GM18498 (cell line): ENCODE results near the gene ASAP3.

ENCODE experiments used
- ATAC-seq: cut with Tn5 transposase; IDR thresholded peaks from one replicate; pipeline ENCODE4 v1.9.1; 2021; ENCODE audit warnings: mild to moderate bottlenecking, moderate library complexity; ENCODE audit not compliant: unreplicated experiment

Gene ASAP3

DNA sequence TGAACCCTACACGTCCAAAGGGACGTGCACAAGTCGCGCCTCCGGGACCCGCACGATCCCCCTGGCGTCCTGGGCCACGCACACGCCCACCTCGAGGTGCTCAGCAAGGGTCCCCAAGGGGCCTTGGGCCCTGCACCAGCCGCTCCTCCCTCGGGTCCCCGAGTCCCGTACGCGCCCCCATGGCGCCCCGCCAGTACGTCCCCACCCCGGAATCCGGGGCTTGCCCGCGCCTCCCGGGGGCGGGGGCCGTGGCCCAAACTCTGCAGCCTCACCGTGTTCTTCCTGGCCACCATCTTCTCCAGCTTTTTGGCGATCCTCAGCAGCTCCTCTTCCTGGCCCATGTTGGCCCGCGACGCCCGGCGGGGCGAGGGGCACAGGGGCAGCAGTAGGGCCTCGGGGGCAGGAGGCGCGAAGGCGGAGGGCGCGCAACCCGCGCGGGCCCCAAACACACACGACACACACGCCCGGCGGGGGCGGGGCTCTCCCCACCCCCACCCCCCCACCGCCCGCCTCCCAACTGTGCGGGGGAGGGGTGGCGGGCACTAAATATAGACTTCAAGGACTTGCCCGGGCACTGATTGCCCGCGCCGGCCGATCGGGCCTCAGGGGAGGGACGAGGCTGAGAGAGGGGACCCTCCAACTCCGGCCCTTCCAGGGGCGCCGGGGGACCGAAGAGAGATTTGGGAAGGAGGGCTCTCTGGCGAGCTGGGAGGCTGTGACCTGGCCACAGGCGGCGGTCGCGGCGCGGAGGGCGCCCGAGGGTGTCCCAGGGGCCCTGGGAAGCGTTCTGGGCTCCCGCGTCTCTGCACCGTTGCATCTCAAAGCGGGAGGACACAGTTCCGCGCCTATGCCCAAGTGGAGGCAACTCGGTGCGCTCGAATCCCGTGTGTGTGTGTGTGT lies 59.4 kb downstream of the ASAP3 start, which contains the start of gene TCEA3:
TCEA3 (minus strand) TSS at position 456 of the 900 bp plus-strand sequence; CDS start at position 341, 115 bp downstream.
- ATAC-seq = no peak

DNA sequence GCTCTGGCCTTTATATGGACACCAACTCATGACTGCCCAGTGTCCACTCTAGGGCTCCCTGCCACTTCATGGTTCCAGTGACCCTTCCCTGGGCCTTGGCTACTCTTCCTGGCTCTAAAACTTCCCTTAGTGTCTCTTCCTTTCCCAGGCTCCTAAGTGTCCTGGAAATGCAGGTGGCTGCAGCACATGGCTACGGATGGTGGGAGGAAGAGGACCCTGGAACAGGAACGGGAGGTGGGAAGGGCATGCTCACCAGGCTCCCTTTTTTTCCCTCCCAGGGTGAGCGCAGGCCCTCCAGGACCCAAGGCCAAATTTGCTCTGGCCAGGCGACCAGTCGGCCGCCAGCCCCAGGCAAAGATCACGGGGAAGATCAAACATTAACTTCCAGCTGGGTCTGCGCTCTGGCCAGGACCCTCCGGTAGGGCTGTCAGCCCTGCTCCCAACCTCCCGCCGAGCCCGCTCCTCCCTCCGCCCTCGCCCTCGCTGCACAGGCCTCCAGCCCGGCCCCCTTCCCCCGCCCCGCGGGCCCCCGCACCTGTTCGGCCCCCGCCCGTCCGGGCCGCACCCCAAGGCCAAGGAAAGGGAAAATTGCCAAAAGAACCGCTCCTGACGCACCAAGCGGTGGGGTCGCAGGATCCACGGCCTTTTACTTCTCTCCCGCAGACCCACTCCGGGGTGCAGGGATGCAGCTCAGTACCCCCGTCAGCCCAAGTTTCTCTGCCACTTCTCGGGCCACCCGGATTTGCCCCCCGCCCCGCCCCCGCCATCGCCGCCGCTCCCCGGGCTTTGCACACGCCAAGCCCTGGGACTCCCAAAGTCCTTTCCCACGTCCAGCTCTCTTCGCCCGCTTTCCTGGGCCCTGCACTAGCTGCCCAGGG lies 60.3 kb downstream of the ASAP3 start:
- no peak for ATAC-seq

DNA sequence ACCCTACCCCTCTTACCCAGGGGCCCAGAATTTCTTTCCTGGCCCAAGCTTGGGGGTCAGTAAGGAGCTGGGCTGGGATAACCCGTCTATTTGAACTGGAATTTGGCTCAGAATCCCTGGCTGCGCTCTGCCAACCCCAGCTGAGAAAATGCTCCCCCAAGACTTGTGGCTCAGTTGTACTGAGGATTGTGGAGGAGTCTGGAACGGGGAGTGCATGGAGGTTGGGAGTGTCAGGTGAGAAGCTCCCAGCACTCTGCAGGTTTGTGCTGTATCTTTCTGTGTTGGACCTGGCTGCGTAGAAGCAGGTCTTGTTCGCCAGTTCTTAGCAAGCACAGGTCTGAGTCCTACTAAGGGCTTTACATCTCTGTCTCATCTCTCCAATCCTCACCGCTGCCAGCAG lies 61.0 kb downstream of the ASAP3 start:
- no peak for ATAC-seq

DNA sequence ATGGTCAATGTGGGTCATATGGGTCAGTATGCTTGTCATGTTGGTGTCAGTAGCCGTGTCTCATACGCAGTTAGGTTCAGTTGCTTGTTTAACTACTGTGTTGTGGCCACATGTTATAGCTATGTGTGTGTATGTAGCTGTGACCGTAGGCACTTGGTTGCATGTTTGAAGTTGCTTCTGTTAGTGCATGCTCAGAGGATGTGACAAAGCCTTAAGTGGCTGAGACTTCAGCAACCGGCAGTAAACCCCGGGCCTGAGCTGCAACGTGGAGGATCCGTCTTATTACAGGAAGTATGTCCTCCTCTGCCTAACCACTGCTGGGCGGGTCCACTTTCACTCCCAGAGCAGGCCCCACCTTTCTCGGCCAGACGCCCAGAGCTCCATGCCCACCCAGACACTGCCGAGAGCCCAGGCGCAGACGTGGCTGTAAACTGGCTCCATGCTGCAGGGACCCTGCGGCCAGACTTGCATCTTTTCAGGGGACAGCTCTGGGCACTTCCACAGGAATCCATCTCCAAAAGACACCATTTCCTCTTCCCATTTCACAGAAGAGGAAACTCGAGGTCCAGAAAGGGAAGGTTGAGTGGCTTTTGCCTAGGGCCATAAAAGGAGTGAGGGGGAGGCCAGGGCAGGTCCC lies 61.6 kb downstream of the ASAP3 start:
- no peak for ATAC-seq

DNA sequence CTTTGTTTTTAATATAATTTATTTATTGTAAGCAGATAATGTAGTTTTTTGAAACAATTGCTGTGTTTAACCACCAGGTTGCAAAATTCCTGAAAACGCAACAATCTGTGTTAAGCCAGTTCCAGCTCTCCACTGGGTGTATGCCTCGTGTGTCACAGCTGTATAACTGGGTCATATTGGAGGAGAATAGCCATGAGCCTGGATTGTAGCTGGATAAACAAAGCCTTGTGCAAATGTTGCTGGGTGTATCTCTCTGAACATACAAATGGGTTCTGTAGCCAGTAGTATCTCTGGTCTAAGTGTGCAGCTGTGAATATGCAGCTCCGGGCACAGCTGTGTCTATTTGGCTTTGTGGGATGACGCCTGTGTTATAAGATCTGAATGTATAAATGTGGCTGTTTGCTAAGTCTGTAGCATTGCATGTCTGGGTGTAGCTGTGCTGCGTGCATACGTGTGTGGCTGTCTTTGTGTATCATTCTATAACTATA lies 62.2 kb downstream of the ASAP3 start:
- ATAC-seq = no peak

DNA sequence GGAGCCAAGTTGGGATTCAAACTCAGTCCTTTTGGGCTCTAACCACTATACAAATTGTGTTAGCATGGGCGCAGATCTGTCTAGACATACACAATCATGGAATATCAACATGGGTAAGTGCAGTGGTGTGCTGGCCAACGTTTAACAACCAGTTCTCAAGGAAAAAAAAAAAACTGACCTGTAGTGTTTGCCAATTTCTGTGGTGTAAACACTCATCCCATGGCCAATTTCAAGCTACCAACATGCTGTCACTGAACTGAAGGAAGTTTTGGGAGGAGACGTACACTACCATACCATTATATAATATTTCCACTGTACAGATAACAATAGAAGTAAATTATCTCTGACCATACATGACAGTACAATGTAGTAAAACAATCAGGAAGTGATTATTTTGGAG lies 62.6 kb downstream of the ASAP3 start:
- no peak for ATAC-seq

DNA sequence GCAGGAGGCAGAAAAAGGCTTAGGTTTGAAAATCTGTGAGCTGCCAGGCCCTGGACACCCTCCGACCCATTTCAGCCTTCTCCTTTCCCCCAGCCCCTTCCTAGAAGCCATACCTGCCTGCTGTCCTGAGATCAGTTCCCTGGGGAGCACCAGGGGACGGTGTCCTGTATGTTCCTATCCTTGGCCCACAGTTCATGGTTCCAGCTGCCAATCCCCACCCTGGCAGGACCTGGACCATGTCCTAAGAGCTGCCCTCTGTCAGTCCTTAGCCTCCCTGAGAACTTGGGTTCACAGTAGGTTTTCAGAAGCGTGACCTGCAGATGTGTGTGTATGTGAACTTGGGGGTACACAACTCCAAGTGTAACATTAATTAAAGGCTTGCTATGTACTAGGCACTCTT lies 63.2 kb downstream of the ASAP3 start:
- ATAC-seq = no peak

DNA sequence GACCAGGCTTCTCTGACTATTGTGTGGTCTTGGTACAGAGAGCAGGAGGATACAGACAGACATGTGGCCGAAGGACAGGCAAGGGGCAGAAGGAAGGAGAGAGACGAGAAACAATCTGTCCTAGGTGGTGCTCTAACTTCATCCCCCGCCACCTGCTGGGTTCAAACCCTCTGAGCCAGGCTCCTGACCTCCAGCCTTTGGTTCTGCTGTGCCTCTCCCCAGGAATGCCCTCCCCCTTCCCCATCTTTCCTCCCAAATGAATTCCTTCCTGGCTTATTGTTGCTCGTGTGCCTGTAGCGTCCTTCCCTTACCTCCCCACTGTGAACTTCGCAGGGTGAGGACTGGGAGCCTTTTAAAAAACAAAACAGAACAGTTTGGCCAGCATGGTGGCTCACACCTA lies 64.8 kb downstream of the ASAP3 start:
- ATAC-seq = no peak

DNA sequence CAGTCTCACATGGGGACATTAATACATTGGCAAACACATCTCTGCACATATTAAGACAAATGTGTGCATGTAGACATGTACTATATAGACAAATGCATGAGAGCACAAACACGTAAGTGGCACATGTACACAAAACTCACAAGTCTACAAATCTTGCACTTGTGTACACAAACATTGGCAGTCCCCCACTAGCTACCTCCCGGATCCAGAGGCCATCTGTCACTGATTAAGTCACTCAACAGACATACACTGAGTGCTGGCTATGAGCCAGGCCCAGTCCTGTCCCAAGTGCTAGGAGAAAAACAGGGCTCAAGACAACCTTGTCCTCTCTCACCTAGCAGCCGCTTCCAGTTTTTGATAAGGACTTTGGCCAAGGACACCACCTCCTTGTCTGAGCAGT lies 66.4 kb downstream of the ASAP3 start:
- ATAC-seq = no peak

DNA sequence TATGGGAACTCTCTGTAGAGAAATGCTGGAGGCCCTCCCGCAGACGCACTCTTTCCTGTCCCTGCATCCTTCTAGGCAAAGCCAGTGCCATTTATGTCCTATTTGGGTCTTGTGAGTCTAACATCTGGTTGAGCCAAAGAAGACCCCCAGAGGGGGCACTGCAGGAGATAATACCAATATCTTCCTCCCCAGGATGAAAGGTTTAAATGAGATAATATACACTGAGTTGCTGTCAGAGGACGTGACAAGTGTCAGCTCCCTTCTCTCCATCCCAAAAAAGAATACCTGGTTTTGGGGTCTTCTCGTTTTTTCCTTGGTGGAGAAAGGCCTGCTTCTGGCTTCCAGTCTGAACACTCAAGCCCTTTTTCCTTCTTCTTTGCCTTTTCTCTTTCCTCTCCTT lies 67.0 kb downstream of the ASAP3 start:
- no peak for ATAC-seq

DNA sequence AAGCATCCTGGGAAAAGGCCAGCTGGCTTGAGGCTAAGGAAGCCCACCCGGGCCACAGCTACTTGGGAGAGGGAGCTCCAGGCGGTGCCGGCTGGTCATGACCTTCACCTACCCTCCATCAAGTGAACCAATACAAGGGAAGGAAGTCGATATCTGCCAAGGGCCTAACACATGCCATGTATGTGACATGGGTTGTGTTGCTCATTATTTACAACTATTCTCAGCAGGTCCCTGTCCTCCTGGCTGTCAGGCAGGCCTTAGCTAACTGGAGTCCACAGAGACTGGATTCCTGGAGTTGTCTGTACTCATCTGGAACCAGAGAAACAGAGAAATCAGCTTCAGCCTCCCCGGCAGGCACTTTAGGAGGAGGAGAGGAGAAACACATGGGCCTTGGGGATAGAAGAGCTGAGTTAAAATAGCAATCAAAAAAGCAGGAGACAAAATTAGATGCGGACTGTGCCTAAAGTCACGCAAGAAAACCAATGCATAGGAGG lies 75.1 kb downstream of the ASAP3 start:
- no peak for ATAC-seq

DNA sequence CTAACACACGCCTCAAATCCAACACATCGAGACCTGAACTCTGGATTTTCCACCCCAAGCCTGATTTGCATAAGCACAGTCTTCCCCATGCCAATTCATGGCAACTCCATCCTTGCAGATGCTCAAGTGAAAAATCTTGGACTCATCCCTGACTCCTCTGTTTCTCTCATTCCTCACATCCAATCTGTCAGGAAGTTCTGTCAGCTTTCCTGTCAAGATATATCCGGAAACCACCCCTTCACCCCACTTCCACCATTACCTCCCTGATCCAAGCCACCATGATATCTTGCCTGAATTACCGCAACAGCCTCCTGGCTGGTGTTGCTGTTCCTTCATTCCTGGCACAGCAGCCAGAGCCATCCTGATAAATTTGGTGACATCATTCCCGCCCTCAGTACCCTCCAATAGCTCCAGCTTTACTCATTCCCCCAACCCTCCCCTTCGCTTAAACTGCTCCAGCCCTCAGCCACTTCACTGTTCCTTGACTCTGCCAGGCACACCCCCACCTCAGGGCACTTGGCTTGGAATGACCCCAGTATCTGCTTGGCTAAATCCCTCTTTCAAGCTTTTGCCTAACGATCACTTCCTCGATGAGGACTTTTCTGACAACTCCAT lies 76.9 kb downstream of the ASAP3 start:
- no peak for ATAC-seq

DNA sequence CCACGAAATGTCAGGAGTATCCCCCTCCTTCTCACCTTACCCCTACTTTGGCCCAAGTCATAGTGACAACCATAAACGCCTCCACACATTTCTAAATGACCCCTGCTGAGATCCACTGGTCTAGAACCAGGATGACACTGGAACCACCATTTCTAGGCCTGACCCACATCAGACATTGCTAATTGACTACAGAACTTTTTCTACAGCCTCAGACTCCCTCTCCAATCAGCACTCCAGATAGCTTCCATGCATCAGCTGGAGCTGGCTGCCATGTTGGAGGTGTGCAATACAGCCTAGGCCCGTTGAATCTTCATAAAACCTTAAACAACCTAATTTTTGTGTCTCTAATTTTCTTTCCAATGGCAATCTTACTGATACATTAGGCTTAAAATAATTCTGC lies 78.0 kb downstream of the ASAP3 start:
- ATAC-seq = no peak

DNA sequence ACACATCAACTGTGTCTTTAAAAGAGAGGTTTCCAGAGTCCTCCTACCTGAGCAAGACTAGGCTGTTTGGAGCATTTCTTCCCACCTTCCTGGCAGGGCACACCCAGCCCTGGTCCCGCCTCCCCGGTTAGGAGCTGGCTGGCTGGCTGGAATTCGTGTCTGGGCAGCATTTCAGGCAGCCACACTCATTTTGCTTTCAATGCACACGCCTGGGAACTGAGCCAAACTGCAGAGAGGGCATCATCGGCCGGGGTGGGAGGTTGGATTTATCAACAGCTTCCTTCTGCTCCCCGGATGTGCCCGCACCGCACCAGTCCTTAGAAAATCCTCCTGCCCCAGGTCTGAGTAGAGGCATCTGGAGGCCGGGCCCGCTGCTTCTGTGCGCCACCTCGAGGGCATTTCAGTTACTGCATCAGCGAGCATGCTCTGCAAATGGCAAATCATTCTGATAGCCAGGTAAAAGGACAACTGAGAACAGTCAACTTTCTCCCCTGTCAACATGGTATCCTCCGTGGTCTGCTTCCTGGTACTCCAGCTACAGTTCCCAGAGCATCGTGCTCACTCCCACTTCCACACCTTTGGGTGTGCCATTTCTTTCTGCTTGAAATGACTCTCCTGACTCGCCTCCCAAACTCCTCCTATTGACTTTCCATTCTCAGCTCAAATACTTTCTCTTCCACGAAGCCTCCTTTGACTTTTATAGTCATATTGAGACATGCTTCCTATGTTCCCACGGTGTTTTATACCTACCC lies 80.1 kb downstream of the ASAP3 start:
- no peak for ATAC-seq

DNA sequence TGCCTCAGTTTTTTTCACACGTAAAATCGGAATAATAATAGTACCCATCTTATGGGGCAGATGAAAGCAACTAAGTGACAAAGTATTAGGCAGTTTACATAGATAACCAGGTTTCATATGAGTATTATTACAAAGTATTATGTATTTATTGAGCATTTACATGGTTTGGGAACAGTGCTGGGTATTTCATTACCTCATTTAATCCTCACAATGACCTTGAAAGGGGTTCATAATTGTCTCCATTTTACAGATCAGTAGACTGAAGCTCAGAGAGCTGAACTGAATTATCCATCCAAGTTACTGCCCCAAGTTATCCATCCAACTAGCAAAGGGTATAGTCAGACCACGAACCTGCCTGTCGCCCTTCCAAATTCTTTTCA lies 80.6 kb downstream of the ASAP3 start:
- ATAC-seq = no peak

DNA sequence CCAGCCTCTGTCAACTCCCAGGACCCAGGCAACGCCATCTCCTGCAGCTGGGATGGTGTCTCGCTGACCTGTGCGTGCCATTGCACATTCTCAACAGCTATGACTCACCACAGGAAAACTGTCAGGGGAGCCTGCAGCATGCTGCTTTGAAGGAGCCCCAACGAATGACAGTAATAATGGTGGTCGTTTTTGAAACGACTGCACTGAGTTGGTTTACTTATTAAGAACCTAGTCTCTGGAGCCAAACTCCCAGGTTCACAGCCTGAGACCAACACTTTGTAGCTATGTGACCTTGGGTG lies 81.0 kb downstream of the ASAP3 start:
- no peak for ATAC-seq

DNA sequence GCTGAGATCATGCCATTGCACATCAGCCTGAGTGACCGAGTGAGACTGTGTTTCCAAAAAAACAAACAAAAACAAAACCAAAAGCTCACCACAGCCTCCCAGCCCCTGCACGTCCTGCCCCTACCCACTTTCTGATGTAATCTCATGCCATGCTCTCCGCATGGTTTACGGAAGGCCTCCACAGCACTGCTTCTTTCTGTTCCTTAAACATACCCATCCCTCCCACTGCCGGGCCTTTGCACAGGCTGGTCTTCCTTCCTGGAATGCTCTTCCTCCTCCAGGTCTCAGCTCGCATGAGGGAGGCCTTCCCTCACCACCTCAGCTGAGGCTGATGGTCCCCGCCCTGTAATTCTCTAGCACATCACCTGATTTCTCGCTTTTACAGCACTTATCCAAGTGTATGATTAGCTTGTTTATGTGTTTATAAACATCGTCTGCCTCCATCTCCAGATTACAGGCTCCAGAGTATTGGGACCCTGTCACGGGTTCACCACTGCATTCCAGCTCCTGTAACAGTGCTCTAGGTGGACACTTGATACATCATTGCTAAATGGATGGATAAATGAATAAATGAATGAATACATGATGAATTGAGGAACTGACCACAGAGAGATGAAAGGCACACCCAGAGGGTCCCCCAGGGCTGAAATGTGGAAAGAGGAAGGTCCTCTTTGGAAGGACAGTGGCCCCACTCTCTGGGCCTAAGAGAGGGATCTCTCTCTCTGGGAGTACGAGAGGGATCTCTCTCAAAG lies 81.5 kb downstream of the ASAP3 start:
- no peak for ATAC-seq

DNA sequence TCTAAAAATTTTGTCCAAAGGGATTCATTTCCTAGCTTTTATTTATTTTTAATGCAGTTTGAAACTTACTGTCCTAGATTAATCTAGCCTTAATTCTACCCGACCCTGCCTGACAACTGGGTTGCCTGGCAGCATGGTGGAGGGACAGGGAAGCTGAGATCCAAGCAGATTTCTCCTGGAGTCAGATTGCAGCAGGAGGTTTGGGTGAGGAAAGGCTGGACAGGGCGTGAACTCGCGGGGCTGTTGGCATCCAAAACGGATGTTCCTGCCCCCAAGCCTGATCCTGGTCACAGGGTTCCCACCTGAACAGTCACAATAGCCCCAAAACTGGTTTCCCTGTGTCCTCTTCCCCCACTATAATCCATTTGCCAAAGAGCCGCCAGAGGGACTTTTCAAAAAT lies 82.7 kb downstream of the ASAP3 start:
- ATAC-seq = no peak

DNA sequence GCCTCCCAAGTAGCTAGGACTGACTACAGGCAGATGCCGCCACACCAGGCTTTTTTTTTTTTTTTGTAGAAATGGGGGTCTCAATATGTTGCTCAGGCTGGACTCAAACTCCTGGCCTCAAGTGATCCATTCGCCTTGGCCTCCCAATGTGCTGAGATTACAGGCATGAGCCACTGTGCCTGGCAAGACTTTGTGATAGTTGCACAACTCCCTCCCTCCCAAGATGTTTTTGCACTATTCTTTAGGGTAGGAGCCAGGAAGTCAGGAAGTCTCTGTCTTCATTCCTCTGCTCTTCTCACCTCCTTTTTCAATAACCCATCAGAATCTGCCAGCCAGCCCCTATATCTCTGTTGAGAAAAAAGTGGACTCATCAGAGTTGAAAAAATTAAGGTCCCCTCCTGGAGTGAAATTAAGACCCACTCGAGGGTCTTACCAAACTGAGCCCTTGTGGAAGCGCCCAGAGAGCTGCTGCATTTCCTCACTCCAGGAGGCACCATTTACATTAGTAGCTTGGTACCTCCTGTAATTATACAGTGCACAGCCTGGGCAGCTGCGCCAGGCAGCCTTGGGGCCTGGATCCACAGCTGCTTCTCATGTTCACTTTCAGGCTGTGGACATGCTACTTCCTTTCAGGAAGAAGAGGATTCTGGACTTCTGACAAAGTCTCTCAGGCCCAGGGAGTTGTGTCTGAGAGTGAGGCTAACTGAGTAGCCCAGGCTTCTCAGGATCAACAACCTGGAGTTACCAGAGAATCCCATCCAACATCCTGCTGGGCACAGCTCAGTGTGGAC lies 83.5 kb downstream of the ASAP3 start:
- no peak for ATAC-seq
